HG02610 (cell line): ENCODE measurements around the gene UGT2B15.
"Not testable (repeated sequence)": the region's sequence is repeated elsewhere in the genome, so short reads cannot be mapped to it uniquely, and the experiment has no call there.

ENCODE experiments used
- ATAC-seq: cut with Tn5 transposase; IDR thresholded peaks from one replicate; pipeline ENCODE4 v1.9.1; 2021; ENCODE audit warnings: mild to moderate bottlenecking, moderate library complexity; ENCODE audit not compliant: unreplicated experiment

Gene UGT2B15

DNA sequence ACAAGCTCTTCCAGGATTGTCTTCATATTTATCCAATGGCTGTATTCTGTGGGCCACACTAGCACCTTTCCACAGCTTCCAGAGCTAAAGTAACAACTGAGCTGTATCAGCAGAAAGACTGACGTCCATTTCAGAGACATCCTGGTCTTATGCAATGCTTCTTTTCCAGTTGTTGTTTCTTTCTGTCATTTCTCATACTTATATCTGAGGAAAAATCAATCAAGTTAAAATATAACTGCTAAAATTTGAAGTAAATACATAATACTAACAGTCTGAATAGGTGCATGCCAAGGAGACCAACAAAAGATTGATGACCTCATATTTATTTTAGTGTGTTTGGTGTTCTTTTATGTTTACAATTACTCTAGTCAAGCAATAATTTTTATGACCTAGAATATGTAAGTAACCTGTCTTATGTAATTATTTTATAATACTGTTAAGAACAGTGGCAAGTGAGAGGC is at the start of gene UGT2B15:
UGT2B15 (minus strand) TSS at position 174 of the 461 bp plus-strand sequence; CDS start at position 140, 34 bp downstream.
- not testable (repeated sequence) for ATAC-seq

DNA sequence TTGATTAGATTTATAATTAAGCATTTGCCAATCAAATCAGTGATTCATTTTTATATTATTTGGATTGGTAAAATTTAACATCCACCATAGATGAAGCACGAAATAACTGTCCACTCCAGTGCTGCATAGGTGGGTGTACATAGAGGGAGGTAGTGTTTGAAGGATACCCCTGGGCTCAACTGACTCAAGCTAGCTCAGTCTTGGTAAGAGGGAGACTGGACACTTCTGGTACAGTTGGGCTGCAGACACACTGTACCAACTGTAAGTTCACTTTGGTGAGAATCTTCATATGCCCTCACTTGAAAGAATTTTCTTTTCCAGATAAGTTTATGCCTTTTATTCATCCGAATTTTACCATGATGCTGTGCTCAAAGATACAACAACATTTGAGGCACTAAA is 48.6 kb upstream of the UGT2B15 start:
- ATAC-seq: no peak

DNA sequence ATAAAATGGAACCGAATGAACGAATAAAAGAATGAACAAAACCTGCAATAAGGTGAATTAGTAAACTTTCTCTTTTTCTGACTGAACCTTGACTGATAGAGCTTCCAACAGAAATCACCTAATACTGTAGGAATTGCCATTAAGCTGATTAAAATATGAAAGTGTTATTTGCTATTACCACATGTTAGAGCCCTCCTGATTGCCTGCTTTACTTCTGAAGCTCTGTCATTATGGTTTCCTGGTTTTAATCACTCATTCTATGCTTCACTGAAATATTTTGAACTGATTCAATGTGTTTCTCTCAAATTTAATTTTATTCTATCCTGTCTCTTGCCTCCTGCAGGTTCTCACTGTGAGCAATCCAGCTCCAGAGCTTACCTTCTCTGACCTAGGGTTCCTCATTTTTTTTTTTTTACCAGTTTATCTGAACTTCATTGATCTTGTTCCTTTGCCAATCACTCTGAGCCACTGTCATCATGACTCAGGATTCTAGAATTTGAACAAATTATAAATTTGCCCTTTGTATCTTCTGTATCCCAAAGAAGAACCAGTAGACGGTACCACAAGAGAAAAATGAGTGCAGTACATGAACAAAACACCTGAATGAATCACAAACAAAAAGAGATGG is 48.1 kb upstream of the UGT2B15 start:
- ATAC-seq: no peak

DNA sequence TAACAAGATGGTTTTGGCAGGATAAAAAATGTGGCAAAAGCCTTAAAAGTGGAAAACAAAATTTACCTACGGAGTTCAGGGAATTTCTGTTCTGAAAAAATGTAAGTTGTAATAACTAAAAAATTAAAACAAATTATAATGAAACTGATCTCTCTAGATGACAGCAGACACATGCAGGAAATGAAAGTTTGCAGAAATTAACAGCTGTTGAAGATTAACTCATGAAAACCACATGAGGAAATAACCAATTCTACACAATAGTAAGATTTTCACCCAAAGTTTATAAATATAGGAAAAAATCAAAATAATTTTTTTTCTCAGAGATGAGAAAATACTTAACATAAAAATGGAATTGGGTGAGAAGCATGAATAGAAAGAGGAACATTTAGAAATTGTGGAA is 47.5 kb upstream of the UGT2B15 start:
- ATAC-seq: no peak

DNA sequence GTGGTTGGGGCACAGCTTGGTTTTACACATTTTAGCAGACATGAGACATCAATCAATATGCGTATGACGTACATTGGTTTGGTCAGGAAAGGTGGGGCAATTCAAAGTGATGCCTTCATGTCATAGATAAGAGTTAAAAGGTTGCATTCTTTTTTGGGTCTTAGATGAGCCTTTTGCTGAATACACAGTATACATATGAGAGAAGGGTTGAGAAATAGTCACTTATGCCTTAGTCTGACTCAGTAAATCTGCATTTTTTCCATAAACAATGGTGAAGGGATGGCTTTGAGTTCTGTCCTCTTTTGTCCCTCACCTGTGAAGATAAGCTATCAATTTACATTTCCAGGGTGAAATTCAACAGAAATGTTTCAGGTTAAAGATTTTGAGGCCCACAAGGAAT is 43.9 kb upstream of the UGT2B15 start:
- ATAC-seq: no peak

DNA sequence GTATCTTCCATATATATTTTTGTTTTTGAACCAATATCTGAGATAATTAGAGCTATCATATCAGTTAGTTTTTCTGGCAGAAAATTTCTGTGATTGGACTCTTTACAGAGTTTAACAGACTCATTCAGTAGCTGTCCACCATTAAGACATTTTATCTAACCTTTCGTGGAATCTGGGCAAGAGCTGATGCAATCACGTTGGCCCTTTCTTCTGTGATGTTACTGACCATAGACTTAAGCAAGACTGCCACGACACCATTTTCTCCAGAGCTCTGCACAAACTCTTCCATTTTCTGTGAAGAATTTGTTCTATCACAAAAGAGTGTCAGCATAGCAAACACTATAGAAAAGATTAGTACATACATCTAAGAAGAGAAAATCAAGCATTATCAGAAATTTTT is 41.8 kb upstream of the UGT2B15 start:
- no peak for ATAC-seq

DNA sequence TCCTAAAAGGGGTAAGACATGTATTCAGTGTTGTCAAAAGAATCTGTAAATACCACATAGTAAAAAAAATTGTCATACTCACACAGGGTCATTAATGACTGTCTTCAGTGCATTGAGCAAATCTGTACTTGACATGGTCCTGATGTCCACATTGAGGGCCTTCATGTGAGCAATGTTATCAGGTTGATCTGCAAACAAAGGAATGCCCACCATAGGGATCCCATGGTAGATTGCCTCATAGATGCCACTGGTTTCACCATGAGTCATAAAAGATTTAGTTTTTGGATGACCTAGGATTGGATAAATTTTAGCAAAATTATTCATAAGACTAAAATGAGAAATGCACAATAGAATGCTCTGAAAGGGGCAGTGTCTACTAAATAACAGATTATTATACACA is 38.1 kb upstream of the UGT2B15 start:
- no peak for ATAC-seq

DNA sequence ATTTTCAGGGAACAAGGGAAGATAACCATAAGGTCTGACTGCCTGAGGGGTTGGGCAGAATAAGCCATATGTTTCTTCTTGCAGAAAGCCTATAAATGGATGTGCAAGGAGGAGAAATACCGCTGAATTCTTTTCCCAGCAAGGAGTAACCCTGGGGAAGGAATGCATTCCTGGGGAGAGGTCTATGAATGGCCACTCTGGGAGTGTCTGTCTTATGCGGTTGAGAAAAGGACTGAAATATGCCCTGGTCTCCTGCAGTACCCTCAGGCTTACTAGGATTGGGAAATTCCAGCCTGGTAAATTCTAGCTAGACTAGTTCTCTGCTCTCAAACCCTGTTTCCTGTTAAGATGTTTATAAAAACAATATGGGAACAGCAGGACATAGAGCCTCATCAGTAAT is 32.7 kb upstream of the UGT2B15 start:
- ATAC-seq: not testable (repeated sequence)

DNA sequence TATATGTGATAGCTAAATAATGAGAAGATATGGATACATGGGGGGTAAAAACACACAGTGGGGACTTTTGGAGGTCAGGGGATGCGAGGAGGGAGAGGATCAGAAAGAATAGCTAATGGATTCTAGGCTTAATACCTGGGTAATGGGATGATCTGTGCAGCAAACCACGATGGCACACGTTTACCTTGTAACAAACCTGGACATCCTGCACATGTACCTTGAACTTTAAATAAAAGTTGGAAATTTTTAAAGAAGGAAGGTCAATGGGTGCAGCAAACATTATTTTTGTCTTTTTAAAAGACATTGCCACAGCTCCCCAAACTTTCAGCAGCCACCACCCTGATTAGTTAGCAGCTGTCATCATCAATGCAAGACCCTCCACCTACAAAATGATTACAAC is 29.7 kb upstream of the UGT2B15 start:
- ATAC-seq: no peak

DNA sequence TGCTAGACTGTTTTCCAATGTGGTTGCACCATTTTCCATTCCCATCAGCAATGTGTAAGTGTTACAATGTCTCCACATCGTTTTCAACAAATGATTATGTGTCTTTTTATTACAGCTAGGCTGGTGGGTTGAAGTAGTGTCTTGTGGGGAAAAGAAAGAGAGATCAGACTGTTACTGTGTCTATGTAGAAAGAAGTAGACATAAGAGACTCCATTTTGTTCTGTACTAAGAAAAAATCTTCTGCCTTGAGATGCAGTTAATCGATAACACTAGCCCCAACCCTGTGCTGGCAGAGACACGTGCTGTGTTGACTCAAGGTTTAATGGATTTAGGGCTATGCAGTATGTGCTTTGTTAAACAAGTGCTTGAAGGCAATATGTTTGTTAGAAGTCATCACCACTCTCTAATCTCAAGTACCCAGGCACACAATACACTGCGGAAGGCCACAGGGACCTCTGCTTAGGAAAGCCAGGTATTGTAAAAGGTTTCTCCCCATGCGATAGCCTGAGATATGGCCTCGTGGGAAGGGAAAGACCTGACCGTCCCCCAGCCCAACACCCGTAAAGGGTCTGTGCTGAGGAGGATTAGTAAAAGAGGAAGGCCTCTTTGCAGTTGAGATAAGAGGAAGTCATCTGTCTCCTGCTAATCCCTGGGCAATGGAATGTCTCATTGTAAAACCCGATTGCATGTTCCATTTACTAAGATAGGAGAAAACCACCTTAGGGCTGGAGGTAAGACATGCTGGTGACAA is 23.0 kb upstream of the UGT2B15 start:
- ATAC-seq: no peak

DNA sequence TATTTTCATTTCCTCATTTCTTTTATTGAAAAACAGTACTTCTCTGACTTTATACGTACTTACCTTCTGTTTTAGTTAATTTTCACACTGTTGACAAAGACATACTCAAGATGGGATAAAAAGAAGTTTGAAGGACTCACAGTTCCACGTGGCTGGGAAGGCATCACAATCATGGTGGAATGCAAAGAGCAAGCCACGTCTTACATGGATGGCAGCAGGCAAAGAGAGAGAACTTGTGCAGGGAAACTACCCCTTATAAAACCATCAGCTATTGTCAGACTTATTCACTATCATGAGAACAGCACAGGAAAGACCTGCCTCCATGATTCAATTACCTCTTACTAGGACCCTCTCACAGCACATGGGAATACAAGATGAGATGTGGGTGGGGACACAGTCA is 20.7 kb upstream of the UGT2B15 start:
- ATAC-seq: no peak

DNA sequence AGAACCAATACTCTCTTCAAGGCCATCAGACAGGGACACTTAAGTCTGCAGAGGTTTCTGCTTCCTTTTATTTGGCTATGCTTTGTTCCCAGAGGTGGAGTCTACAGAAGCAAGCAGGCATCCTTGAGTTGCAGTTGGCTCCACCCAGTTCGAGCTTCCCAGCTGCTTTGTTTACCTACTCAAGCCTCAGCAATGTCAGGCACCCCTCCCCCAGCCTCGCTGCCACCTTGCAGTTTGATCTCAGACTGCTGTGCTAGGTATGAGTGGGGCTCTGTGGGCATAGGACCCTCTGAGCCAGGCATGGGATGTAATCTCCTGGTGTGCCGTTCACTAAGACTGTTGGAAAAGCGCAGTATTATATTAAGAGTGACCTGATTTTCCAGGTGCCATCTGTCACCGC is 12.6 kb upstream of the UGT2B15 start:
- ATAC-seq: no peak

DNA sequence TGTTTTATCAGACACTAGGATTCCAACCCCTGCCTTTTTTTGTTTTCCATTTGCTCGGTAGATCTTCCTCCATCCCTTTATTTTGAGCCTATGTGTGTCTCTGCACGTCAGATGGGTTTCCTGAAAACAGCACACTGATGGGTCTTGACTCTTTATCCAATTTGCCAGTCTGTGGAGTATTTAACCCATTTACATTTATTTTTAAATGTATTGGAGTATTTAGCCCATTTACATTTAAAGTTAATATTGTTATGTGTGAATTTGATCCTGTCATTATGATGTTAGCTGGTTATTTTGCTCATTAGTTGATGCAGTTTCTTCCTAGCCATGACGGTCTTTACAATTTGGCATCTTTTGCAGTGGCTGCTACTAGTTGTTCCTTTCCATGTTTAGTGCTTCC is 10.8 kb upstream of the UGT2B15 start:
- not testable (repeated sequence) for ATAC-seq

DNA sequence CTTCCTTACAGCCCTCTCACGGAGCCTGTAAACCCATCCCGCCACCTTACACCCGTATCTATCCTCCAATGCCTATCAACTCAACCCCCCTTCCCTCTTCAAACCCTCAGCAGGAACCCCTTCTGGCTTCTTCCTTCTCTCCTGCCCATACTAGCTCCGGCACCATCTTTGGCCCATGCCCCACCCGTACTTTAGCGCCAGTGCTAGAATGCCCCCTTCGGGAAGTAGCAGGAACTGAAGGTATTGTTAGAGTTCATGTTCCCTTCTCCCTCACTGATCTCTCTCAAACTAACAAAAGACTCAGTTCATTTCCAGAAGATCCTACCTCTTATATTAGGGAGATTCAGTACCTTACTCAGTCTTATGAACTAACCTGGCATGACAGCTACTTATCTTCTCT is 2.7 kb upstream of the UGT2B15 start:
- no peak for ATAC-seq

DNA sequence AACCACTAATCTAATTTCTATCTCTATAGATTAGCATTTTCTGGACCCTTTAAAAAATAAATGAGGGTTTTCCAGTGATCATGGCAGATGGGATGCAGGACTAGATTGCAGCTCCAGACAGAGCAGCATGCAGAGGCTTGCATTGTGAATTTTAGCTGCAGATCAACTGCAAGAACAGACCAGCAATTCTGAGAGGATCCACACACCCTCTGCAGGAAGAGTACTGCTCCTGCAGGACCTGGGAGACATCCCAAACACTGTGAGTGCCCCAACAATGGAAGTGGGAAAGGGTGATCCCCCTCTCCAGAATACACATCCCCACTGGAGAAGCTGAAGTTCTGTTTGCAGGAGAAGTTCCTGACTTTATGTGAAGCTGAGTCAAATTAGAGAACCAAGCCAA is 765 bp upstream of the UGT2B15 start:
- not testable (repeated sequence) for ATAC-seq

DNA sequence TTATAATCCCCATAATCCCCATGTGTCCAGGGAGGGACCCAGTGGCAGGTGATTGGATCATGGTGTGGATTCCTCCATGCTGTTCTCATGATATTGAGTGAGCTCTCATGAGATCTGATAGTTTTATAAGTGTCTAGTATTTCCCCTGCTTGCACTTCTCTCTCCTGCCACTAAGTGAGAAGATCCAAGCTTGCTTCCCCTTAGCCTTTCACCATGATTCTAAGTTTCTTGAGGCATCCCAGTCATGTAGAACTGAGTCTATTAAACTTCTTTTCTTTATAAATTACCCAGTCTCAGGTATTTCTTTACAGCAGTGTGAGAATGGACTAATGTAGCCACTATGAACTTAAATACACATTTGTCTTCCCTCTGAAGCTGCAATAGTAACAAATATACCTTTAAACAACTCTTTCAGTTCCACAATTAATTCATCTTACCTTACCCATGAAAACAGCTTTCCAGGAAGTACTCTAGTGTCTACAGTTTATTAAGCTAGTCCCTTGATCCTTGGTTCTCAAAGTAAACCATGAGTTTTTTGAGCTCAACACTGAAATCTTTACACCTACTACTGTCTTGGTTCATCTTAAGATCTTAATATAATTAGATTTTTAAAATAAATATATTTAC is 1.8 kb downstream of the UGT2B15 start:
- not testable (repeated sequence) for ATAC-seq

DNA sequence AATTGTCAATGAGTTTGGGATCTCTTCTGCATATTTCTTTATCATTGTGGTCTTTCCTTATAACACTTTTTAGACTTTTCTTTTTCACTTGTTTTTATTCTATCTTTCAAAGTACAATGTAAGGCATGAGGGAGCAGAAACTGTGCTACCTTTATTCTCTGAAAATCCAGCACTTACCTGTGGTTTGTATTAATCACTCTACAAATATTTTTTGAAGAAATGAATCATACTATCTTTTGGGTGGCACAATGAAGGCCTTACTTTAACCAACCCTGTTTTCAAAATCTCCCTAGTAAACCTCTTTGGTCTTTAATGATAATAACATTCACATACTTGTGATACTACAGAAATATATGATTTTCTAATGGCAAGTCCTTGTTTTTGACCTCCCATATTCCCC is 2.9 kb downstream of the UGT2B15 start:
- ATAC-seq: not testable (repeated sequence)

DNA sequence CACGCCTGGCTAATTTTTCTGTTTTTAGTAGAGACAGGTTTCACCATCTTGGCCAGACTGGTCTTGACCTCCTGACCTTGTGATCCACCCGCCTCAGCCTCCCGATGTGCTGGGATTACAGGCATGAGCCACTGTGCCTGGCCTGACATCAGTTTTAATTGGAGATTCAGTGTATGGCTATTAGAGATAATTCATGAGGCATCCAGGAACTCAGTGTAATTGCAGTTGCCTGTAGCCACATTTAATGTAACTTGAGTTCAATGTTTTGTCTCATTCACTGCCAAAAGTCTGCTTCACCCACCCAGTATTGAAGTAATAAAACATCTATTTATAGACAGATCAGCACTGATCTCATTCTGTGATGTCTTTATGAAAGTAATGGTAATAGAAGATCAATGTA is 5.7 kb downstream of the UGT2B15 start:
- not testable (repeated sequence) for ATAC-seq

DNA sequence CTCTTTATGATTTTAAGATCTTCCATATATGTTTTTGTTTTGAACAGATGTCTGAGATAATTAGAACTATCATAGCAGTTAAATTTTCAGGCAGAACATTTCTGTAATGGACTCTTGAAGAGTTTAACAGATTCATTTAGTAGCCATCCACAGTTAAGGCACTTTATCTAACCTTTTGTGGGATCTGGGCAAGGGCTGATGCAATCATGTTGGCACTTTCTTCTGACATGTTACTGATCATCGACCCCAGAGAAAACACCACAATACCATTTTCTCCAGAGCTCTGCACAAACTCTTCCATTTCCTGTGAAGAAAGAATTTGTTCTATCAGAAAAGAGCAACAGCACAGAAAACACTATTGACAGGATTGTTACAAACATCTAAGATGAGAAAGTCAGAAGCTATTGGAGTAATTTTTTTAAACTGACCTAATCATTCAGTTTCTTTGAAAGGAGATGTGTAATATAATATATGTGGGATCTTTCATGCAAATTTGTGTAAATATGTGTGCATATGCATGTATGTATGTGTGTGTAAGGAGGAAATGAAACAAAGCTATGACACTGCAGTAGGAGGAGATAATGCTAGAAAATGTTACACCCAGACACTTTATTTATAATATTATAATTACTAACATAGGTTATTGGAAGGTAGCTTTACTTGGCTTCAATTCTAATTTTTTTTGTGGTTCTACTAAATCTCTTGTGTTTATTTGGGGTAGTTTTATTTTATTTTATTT is 7.4 kb downstream of the UGT2B15 start:
- ATAC-seq: not testable (repeated sequence)

DNA sequence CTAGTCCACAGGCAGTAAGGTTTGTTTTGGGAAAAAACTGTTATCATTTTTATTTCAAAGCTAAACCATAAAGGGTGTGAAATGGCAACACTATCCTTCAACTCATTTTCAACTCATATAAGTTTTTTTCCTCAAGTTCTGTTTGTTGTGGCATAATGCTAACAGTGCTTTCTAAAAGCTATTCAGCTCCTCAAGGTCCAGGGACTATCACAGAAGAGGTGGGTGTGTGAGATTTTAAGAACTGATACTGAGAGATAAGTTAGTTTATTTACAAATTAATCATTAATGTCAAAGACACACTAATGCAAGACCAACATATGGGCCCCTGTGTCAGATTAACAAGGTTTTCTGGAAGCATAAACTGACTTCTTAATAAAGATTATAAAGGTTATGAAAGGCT is 11.8 kb downstream of the UGT2B15 start:
- no peak for ATAC-seq

DNA sequence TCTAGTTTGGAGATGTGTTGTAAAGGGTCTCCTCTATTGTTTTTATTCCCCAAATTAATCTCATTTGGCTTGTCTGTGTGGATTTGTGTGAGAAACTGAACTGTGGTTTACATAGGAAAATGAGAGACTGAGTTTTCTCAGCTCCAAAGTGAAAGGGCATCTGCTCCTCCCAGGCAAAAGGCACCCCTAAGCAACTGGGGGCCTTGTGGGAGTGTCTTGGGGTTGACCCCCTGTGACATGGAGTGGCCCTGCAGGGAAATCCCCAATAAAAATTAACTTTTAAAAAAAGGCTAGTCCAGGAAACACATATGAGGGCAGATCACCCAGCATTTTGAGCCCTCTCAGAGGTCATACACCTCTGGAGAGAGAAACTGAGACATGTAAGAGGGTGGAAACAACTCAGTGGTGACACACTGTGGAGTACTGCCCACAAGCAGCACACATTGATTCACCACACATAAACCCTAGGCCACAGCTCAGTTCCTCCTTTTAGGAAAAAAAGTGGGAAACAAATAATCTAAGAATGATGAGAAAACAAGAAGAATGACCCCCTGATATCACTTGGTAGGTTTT is 13.3 kb downstream of the UGT2B15 start:
- ATAC-seq: peak; percentile 77
